Fibroblast of villous mesenchyme (primary cell): Measurements from ENCODE around the gene ZBED2. TPM values are rescaled to one million over a fixed set of nuclear protein-coding genes. Genes with fewer than 3 reads are reported as not detected.

ENCODE experiments used
- DNase-seq: peaks from one replicate; pipeline ENCODE4 v3.0.0-alpha.2; 2010; ENCODE audit warnings: low read depth
- H3K4me3 ChIP-seq: 2 replicates; pipeline ENCODE4 v1.5.1; 2011; ENCODE audit warnings: low read depth, mild to moderate bottlenecking, low read length
- total RNA-seq: library from RNA; depleted of rRNA; stranded (reverse); fragments of >200 nt; gene quantifications from 2 replicates; pipeline ENCODE4 v1.2.3, GENCODE V29; 2012
- TF ChIP-seq, protein P1 (sequence below): IDR thresholded peaks from 2 replicates; pipeline ENCODE4 v1.5.1; 2012; ENCODE audit warnings: low read depth, mild to moderate bottlenecking, low read length; ENCODE audit not compliant: insufficient read depth

ZBED2 gene
- total RNA-seq, 1 donor, result not detected

DNA sequence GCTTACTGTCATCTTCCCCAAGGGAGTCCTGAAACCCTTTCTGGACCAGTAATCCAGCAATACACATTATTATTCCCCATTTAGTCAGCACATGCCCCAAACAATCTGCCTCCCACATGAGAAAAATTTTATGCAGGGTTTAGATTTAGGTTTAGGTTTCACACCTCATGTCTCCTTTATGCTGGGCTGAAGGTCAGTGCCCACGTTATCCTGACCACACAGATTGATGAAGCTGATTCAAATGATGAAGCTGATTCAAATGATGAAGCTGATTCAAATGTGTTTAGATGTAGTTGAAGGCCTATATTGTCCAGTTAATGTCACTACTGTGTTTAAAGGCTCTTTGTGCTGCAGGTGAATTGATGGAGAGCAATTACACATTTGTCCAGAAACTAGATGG is 18.1 kb upstream of the ZBED2 start:
- no peak for DNase-seq
- TF ChIP-seq, protein P1, sequence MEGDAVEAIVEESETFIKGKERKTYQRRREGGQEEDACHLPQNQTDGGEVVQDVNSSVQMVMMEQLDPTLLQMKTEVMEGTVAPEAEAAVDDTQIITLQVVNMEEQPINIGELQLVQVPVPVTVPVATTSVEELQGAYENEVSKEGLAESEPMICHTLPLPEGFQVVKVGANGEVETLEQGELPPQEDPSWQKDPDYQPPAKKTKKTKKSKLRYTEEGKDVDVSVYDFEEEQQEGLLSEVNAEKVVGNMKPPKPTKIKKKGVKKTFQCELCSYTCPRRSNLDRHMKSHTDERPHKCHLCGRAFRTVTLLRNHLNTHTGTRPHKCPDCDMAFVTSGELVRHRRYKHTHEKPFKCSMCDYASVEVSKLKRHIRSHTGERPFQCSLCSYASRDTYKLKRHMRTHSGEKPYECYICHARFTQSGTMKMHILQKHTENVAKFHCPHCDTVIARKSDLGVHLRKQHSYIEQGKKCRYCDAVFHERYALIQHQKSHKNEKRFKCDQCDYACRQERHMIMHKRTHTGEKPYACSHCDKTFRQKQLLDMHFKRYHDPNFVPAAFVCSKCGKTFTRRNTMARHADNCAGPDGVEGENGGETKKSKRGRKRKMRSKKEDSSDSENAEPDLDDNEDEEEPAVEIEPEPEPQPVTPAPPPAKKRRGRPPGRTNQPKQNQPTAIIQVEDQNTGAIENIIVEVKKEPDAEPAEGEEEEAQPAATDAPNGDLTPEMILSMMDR, result no peak
- H3K4me3 ChIP-seq, result no peak overlapping the region

DNA sequence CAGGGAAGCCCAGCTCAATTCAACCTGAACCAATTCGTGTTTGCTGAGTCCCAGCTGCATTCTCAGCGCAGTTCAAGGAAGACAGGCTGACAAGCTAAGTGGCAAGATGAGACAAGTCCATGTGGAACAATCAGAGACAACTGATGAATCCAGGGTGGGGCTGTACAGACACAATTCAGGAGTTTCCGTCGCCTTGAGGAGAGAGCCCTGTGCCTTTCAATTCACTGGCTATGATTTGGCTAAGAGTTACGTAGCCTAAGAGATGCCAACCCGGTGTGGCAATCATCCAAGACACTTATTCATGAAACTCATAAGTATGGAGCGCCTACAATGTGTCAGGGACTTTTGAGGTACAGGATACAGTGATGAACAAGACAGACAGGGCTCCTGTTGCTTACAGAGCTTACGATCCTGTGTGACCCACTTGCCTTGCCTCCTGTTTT is 15.5 kb upstream of the ZBED2 start:
- TF ChIP-seq, protein P1, result no peak
- H3K4me3 ChIP-seq, result no peak overlapping the region
- no peak for DNase-seq

DNA sequence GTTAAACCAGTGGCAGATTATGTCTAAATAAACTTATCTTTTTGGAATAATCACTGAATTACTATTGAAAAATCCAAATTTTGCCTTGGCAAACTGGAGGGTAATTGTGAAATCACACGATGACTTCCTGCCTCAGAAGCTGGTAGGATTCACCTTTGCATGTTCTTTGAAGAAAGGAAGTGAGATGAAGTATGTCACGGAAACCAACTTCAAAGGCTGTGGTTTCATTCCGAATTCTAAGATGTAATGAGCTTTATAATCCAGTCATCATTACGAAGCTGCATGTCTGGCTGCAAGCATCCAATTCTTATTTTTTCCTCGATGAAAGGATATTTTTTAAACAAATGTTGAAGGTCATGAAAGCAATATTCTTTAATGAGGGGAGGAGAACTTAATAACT is 15.0 kb upstream of the ZBED2 start:
- no peak overlapping the region for H3K4me3 ChIP-seq
- no peak for DNase-seq
- TF ChIP-seq, protein P1, result no peak

GRCh38 chr3:111609700-111610099 is 14.6 kb upstream of the ZBED2 start:
- no peak overlapping the region for H3K4me3 ChIP-seq
- no peak for DNase-seq
- TF ChIP-seq, protein P1, result no peak

- no peak overlapping the region for H3K4me3 ChIP-seq
- DNase-seq, result no peak
- TF ChIP-seq, protein P1, result no peak
These were observed 13.2 kb upstream of the ZBED2 start for GRCh38 chr3:111608383-111608782.

- no peak for DNase-seq
- TF ChIP-seq, protein P1, result no peak
These were observed 12.2 kb upstream of the ZBED2 start for GRCh38 chr3:111607240-111607920.

GRCh38 chr3:111605493-111605892 is 10.3 kb upstream of the ZBED2 start:
- no peak for DNase-seq
- no peak overlapping the region for H3K4me3 ChIP-seq
- TF ChIP-seq, protein P1, result no peak

More at GRCh38 chr3:111607240-111607920, 12.2 kb upstream of the ZBED2 start:
- H3K4me3 ChIP-seq, result no peak overlapping the region
